K562 (cell line): ENCODE data around the gene PIP4K2A. TPM values are rescaled to one million over a fixed set of nuclear protein-coding genes. Genes with fewer than 3 reads are reported as not detected.
A peak's percentile ranks its signal among the peaks of the same experiment; 100 is the strongest.

Experiments
- GABPB1 ChIP-seq: sonication (generic); formaldehyde crosslinking; IDR thresholded peaks from 2 replicates; pipeline ENCODE4 v1.8.0; 2022; ENCODE audit warnings: mild to moderate bottlenecking, missing genetic modification reagents
- HMG20B ChIP-seq: fragments of 250-450 bp; sonication (Bioruptor Pico); IDR thresholded peaks from 2 replicates; pipeline ENCODE4 v1.5.0; 2021; ENCODE audit warnings: mild to moderate bottlenecking
- HMGXB4 ChIP-seq: sonication (generic); formaldehyde crosslinking; IDR thresholded peaks from 2 replicates; pipeline ENCODE4 v1.8.1; 2023; ENCODE audit warnings: mild to moderate bottlenecking, missing genetic modification reagents
- LEF1 ChIP-seq: fragments of 450-650 bp; IDR thresholded peaks from 2 replicates; pipeline ENCODE4 v1.6.1; 2016; ENCODE audit warnings: mild to moderate bottlenecking
- SREBF1 ChIP-seq: fragments of 150-350 bp; IDR thresholded peaks from 2 replicates; pipeline ENCODE4 v1.6.1; 2014; ENCODE audit warnings: antibody characterized with exemption, low read depth, low read length, borderline replicate concordance
- SRSF7 ChIP-seq: fragments of 200-400 bp; formaldehyde crosslinking; optimal IDR thresholded peaks from 2 replicates; pipeline ENCODE3; 2017; ENCODE audit warnings: mild to moderate bottlenecking, low read depth, low read length
- TAF15 ChIP-seq: fragments of 200-400 bp; formaldehyde crosslinking; IDR thresholded peaks from 2 replicates; pipeline ENCODE4 v1.6.1; 2017; ENCODE audit warnings: mild to moderate bottlenecking, low read depth, low read length, moderate library complexity
- TAF7 ChIP-seq: fragments of 450-650 bp; IDR thresholded peaks from 2 replicates; pipeline ENCODE4 v1.6.1; 2016; ENCODE audit warnings: missing genetic modification characterization, missing compliant biosample characterization
- ZBED1 ChIP-seq: IDR thresholded peaks from 2 replicates; pipeline ENCODE4 v1.6.1; 2014
- ZNF253 ChIP-seq: fragments of 250-450 bp; sonication (Bioruptor Pico); conservative IDR thresholded peaks from 2 replicates; pipeline ENCODE4 v1.6.1; 2021; ENCODE audit warnings: mild to moderate bottlenecking
- ZNF3 ChIP-seq: fragments of 250-450 bp; sonication (Bioruptor Pico); IDR thresholded peaks from 2 replicates; pipeline ENCODE4 v1.5.0; 2021; ENCODE audit warnings: mild to moderate bottlenecking, moderate library complexity
- ZNF384 ChIP-seq: IDR thresholded peaks from 2 replicates; pipeline ENCODE4 v1.6.1; 2012; ENCODE audit warnings: low read depth, low read length, improper control_type of control experiment
- ZNF717 ChIP-seq: fragments of 250-450 bp; sonication (Bioruptor Pico); IDR thresholded peaks from 2 replicates; pipeline ENCODE4 v1.5.0; 2021
- ZNF780A ChIP-seq: fragments of 250-450 bp; sonication (Bioruptor Pico); IDR thresholded peaks from 2 replicates; pipeline ENCODE4 v1.5.0; 2021; ENCODE audit warnings: mild to moderate bottlenecking
- polyA plus RNA-seq, 8 experiments: library from polyadenylated mRNA; depleted of rRNA in 4 of 8; stranded (reverse) in 5 of 8; unstranded in 3 of 8; fragments of >200 nt; fragmentation: Nextera tagmentation in 2 of 8; fragmentation: Illumina TruSeq in 1 of 8; extraction: Ambion mirVana in 2 of 8; extraction: Trizol in 1 of 8; gene quantifications; 2 replicates each; pipeline versions ENCODE4 v1.2.1 to v1.2.3, GENCODE V29; 2011 to 2014; ENCODE audit warnings: inconsistent platforms in 1 of 8, missing spikeins in 1 of 8
- total RNA-seq, 7 experiments: library from RNA; depleted of rRNA in 6 of 7; stranded (reverse); fragments of >200 nt in 6 of 7; fragmentation: Illumina TruSeq in 2 of 7; extraction: Trizol in 2 of 7; gene quantifications; 2 replicates each; pipeline versions ENCODE4 v1.2.1 to v1.2.3, GENCODE V29; 2011 to 2021; ENCODE audit warnings: low replicate concordance in 1 of 7
- TF ChIP-seq, protein P1 (sequence below): fragments of 450-650 bp; formaldehyde crosslinking; conservative IDR thresholded peaks from 2 replicates; pipeline ENCODE4 v1.4.0; 2022; ENCODE audit warnings: mild to moderate bottlenecking, missing genetic modification characterization
- TF ChIP-seq, protein P2 (sequence below), 2 experiments: fragments of 450-650 bp; IDR thresholded peaks; 2 replicates each; pipeline ENCODE4 v1.6.1; 2018; ENCODE audit warnings: mild to moderate bottlenecking in 2 of 2, low read depth in 1 of 2; ENCODE audit not compliant: partially characterized antibody in 2 of 2

Gene PIP4K2A
- total and polyA plus RNA-seq, 9 of the 15 experiments (the other 6 are each of a cell fraction or from before 2014, with no cell fraction given) = 35.6 to 117 (median 71.9) TPM

DNA sequence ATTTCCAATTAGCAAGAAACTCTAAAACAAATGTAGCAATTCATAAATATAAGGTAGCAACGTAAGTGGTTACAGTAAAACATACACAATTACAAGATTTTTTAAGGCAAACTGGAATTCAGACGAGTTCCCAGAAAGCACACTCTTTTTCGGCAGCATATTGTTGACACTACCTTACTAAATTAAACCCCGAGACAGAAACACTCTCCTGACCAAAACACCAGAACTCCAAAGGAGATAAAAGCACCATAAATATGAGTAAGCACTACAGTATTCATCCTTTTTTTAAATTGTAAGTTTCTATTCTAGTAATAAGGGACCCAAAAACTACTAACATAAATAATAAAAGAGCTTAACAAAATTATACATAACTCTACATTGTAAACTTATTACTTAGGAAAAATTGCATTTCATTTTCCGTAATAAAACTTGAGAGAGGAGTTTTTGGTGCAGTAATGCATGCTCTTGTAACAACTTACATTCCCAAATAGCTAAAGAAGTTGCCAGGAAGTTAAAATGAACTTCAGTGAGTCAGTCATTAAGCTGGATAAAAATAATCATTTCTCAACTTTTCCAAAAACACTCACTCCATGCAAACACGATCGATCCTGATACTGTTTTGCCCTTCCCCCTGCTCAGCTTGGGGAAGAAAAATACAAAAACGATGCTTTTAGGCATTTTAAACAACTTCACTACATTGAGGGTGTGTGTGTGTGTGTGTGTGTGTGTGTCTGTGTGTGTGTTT, 2.0 kb downstream of the PIP4K2A start (continued):
- TF ChIP-seq, protein P1, sequence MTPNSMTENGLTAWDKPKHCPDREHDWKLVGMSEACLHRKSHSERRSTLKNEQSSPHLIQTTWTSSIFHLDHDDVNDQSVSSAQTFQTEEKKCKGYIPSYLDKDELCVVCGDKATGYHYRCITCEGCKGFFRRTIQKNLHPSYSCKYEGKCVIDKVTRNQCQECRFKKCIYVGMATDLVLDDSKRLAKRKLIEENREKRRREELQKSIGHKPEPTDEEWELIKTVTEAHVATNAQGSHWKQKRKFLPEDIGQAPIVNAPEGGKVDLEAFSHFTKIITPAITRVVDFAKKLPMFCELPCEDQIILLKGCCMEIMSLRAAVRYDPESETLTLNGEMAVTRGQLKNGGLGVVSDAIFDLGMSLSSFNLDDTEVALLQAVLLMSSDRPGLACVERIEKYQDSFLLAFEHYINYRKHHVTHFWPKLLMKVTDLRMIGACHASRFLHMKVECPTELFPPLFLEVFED (CRISPR knock-in tag) = no peak
- TF ChIP-seq SREBF1 (no peak), HMG20B (CRISPR knock-in tag) (no peak), ZNF780A (CRISPR knock-in tag) (no peak), ZNF253 (CRISPR knock-in tag) (no peak), TAF7 (no peak), ZNF717 (CRISPR knock-in tag) (no peak), ZBED1 (no peak), TAF15 (no peak), SRSF7 (no peak), HMGXB4 (CRISPR knock-in tag) (no peak), ZNF3 (CRISPR knock-in tag) (no peak), LEF1 (0 out of 2 replicates have a peak, but pooled peaks have one; percentile 12), GABPB1 (no peak), ZNF384 (no peak)
- TF ChIP-seq, protein P2, sequence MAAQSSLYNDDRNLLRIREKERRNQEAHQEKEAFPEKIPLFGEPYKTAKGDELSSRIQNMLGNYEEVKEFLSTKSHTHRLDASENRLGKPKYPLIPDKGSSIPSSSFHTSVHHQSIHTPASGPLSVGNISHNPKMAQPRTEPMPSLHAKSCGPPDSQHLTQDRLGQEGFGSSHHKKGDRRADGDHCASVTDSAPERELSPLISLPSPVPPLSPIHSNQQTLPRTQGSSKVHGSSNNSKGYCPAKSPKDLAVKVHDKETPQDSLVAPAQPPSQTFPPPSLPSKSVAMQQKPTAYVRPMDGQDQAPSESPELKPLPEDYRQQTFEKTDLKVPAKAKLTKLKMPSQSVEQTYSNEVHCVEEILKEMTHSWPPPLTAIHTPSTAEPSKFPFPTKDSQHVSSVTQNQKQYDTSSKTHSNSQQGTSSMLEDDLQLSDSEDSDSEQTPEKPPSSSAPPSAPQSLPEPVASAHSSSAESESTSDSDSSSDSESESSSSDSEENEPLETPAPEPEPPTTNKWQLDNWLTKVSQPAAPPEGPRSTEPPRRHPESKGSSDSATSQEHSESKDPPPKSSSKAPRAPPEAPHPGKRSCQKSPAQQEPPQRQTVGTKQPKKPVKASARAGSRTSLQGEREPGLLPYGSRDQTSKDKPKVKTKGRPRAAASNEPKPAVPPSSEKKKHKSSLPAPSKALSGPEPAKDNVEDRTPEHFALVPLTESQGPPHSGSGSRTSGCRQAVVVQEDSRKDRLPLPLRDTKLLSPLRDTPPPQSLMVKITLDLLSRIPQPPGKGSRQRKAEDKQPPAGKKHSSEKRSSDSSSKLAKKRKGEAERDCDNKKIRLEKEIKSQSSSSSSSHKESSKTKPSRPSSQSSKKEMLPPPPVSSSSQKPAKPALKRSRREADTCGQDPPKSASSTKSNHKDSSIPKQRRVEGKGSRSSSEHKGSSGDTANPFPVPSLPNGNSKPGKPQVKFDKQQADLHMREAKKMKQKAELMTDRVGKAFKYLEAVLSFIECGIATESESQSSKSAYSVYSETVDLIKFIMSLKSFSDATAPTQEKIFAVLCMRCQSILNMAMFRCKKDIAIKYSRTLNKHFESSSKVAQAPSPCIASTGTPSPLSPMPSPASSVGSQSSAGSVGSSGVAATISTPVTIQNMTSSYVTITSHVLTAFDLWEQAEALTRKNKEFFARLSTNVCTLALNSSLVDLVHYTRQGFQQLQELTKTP (IDR thresholded peaks at IDR 0.05; ENCODE audit: low read depth in 1 of 2, partially characterized antibody in 2 of 2) = no peak
